ENCODE data around the gene CRADD. TPM values are rescaled to one million over a fixed set of nuclear protein-coding genes. Genes with fewer than 3 reads are reported as not detected.

The CRADD gene
- total RNA-seq, 1 donor from 2014 or later, result 9.1 TPM

DNA sequence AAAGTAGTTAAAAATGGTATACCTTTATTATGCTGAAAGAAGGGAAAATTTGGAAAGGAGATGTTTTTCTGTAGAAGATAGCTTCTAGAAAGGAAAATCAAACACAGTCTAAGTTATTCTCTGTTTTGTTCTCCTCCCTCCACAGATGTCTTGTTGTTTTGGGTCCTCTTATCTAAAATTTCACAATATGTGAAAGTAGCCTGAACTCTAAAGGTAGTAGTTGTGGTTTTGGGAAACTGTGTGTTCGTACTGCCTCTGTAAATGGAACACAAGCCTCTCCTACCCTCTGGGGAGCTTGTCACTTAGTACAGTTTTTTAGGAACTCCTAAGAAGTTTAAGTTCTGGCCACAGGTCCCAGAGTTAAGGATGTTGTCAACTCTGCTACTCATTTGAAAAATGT lies 112.6 kb downstream of the CRADD start:
- Mint-ChIP-seq H3K27me3 (ENCODE audit: low read depth) (no peaks in the 10 kb centered on the region), H3K4me3 (ENCODE audit: unreplicated experiment) (no peak overlapping the region), H3K4me1 (ENCODE audit: low read depth) (peaks cover 53% of the 10 kb centered on the region), H3K9me3 (ENCODE audit: low read depth) (no peaks in the 10 kb centered on the region), H3K27ac (ENCODE audit: unreplicated experiment) (no peak overlapping the region), H3K36me3 (ENCODE audit: low read depth) (no peaks in the 10 kb centered on the region)
- TF ChIP-seq CTCF (IDR thresholded peaks at IDR 0.05), result no peak
- no peak for DNase-seq (ENCODE audit: low spot score)

DNA sequence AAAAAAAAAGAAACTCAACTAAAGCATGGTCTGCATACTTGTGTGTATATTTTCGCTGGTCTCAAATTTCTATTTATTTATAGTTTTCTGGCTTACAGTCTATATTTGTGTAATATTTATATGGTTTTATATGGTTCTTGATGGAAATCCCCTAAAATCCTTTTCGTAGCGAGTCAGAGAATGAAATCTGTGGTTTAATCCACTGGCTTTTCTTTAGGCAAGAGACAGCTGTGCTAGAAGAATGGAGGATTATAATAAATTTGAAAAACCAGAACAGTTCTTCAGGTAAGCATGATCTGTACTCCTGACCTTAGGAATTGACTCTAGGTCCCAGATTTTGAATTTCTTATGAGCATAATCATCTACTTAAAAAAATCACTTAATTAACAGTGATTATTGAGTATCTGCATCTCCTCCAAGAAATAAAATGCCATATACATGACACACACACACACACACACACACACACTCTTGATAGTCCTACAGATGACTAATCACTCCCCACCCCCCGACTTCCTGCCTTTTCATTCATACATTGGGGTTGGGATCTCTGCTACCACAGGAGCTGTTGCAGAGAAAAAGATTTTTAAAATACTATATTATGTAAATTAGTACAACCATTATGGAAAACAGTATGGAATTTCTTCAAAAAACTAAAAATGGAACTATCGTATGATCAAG lies 113.4 kb downstream of the CRADD start:
- TF ChIP-seq CTCF (IDR thresholded peaks at IDR 0.05), result no peak
- H3K9me3 Mint-ChIP-seq (ENCODE audit: low read depth), result no peaks in the 10 kb centered on the region
- H3K27ac Mint-ChIP-seq (ENCODE audit: unreplicated experiment), result no peak overlapping the region
- H3K36me3 Mint-ChIP-seq (ENCODE audit: low read depth), result no peaks in the 10 kb centered on the region
- no peaks in the 10 kb centered on the region for H3K27me3 Mint-ChIP-seq (ENCODE audit: low read depth)
- H3K4me1 Mint-ChIP-seq (ENCODE audit: low read depth), result peaks cover 45% of the 10 kb centered on the region
- DNase-seq (ENCODE audit: low spot score), result no peak
- H3K4me3 Mint-ChIP-seq (ENCODE audit: unreplicated experiment), result no peak overlapping the region

DNA sequence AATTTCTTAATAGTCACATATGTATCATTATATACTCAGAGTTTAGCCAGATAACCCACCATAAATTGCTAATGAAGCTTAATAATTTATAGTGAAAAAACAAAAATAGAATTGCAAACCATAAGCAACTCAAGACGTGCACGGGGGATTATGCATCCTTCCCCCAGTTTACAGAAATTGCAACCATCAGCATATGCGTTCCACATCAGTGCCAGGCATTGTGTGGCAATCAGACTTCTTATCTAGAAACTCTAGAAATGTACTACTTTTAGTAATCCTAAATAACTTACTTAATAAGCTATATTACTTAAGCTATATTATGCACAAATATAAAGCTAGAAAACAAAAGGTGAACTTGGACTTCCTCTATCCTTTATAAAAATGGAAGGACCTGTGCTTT lies 115.8 kb downstream of the CRADD start:
- Mint-ChIP-seq H3K27me3 (ENCODE audit: low read depth) (no peaks in the 10 kb centered on the region), H3K36me3 (ENCODE audit: low read depth) (no peaks in the 10 kb centered on the region), H3K27ac (ENCODE audit: unreplicated experiment) (no peak overlapping the region)

DNA sequence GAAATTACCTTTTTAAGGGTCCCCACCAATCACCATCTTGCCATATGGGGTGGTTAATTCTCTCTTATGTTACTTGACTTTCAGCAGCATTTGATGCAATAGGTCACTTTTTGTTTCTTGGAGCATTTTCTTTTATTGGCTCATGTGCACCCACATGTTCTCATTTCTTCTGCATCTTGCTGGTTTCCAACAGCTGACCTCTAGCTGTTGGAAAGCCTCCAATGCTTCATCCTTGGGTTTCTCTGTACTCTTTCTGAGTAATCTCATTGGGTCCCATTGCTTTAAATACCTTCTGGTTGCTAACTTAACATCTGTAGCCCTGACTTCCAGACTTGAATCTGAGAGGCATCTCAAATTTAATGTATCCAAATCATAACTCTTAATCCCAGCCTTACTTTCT lies 116.8 kb downstream of the CRADD start:
- Mint-ChIP-seq H3K9me3 (ENCODE audit: low read depth) (no peaks in the 10 kb centered on the region), H3K4me1 (ENCODE audit: low read depth) (peaks cover 21% of the 10 kb centered on the region), H3K4me3 (ENCODE audit: unreplicated experiment) (no peak overlapping the region), H3K36me3 (ENCODE audit: low read depth) (no peaks in the 10 kb centered on the region), H3K27me3 (ENCODE audit: low read depth) (no peaks in the 10 kb centered on the region), H3K27ac (ENCODE audit: unreplicated experiment) (no peak overlapping the region)
- no peak for DNase-seq (ENCODE audit: low spot score)
- TF ChIP-seq CTCF (IDR thresholded peaks at IDR 0.05), result no peak

More for the DNA sequence above, 115.8 kb downstream of the CRADD start:
- peaks cover 22% of the 10 kb centered on the region for H3K4me1 Mint-ChIP-seq (ENCODE audit: low read depth)
- DNase-seq (ENCODE audit: low spot score), result no peak
- H3K9me3 Mint-ChIP-seq (ENCODE audit: low read depth), result no peaks in the 10 kb centered on the region
- TF ChIP-seq CTCF (IDR thresholded peaks at IDR 0.05), result no peak
- no peak overlapping the region for H3K4me3 Mint-ChIP-seq (ENCODE audit: unreplicated experiment)

GRCh38 chr12:93794738-93795137 lies 117.6 kb downstream of the CRADD start:
- Mint-ChIP-seq H3K27me3 (ENCODE audit: low read depth) (no peaks in the 10 kb centered on the region), H3K4me3 (ENCODE audit: unreplicated experiment) (no peak overlapping the region), H3K36me3 (ENCODE audit: low read depth) (no peaks in the 10 kb centered on the region), H3K4me1 (ENCODE audit: low read depth) (peaks cover 13% of the 10 kb centered on the region), H3K9me3 (ENCODE audit: low read depth) (no peaks in the 10 kb centered on the region), H3K27ac (ENCODE audit: unreplicated experiment) (no peak overlapping the region)
- no peak for DNase-seq (ENCODE audit: low spot score)
- TF ChIP-seq CTCF (IDR thresholded peaks at IDR 0.05), result no peak

Measured in chondrocyte (in vitro differentiated cells).